ENCODE measurements around the gene NUP133.

GRCh38 chr1:229409616-229410369 lies 98.3 kb downstream of the NUP133 start:
- TF ChIP-seq ATF1 (CRISPR knock-in tag; IDR thresholded peaks at IDR 0.05), result no peak
- no peak for TF ChIP-seq ZNF232 (CRISPR knock-in tag; IDR thresholded peaks at IDR 0.05)
- TF ChIP-seq CTCF (IDR thresholded peaks at IDR 0.05), result no peak
- no peak for TF ChIP-seq IRF2 (CRISPR knock-in tag; IDR thresholded peaks at IDR 0.05; ENCODE audit: borderline replicate concordance, low read depth)
- no peak for TF ChIP-seq MAX (CRISPR knock-in tag; IDR thresholded peaks at IDR 0.05)
- TF ChIP-seq FOXJ3 (CRISPR knock-in tag; IDR thresholded peaks at IDR 0.05; ENCODE audit: borderline replicate concordance), result no peak
- TF ChIP-seq JUN (CRISPR knock-in tag; IDR thresholded peaks at IDR 0.05), result no peak
- no peak for TF ChIP-seq ZNF416 (CRISPR knock-in tag; IDR thresholded peaks at IDR 0.05)
- TF ChIP-seq ETV6 (CRISPR knock-in tag; IDR thresholded peaks at IDR 0.05), result no peak
- no peak for TF ChIP-seq MXD4 (CRISPR knock-in tag; IDR thresholded peaks at IDR 0.05; ENCODE audit: borderline replicate concordance)
- TF ChIP-seq MLX (CRISPR knock-in tag; IDR thresholded peaks at IDR 0.05), result no peak
- no peak for TF ChIP-seq SMAD3 (CRISPR knock-in tag; IDR thresholded peaks at IDR 0.05; ENCODE audit: borderline replicate concordance)
- no peak for TF ChIP-seq TEAD1 (CRISPR knock-in tag; IDR thresholded peaks at IDR 0.05)
